Measurements from ENCODE around the gene NR2F1. TPM values are rescaled to one million over a fixed set of nuclear protein-coding genes. Genes with fewer than 3 reads are reported as not detected.

NR2F1 gene
- total RNA-seq, 1 donor from 2014 or later, result 0.70 TPM

GRCh38 chr5:93576994-93577853 is 5.8 kb upstream of the NR2F1 start:
- no peak for ATAC-seq (ENCODE audit: poor library complexity)
- DNase-seq, result no peak
- intact Hi-C loops (cut with DNase I), result no loop called here

GRCh38 chr5:93577854-93578812 is 4.9 kb upstream of the NR2F1 start:
- intact Hi-C loops (cut with DNase I), result no loop called here
- DNase-seq, result no peak
- ATAC-seq (ENCODE audit: poor library complexity), result no peak

- no peak for DNase-seq
- intact Hi-C loops (cut with DNase I), result no loop called here
- no peak for ATAC-seq (ENCODE audit: poor library complexity)
Observed at GRCh38 chr5:93578813-93579691, 4.0 kb upstream of the NR2F1 start.

GRCh38 chr5:93579692-93580062 is 3.3 kb upstream of the NR2F1 start:
- peak; percentile 3 for ATAC-seq (ENCODE audit: poor library complexity)
- intact Hi-C loops (cut with DNase I), result no loop called here
- no peak for DNase-seq

- intact Hi-C loops (cut with DNase I), result no loop called here
- DNase-seq, result no peak
- ATAC-seq (ENCODE audit: poor library complexity), result peak; percentile 49
Observed at GRCh38 chr5:93580063-93580926, 2.7 kb upstream of the NR2F1 start.

GRCh38 chr5:93580927-93581445 is 2.0 kb upstream of the NR2F1 start, which contains the start of gene NR2F1-AS1:
Gene NR2F1-AS1, minus strand, starts transcription at chr5:93581219.
- no peak for DNase-seq
- intact Hi-C loops (cut with DNase I), result no loop called here

GRCh38 chr5:93582167-93582462 is 907 bp upstream of the NR2F1 start:
- intact Hi-C loops (cut with DNase I), result no loop called here
- no peak for DNase-seq
- no peak for ATAC-seq (ENCODE audit: poor library complexity)

More at GRCh38 chr5:93580927-93581445, 2.0 kb upstream of the NR2F1 start, which contains the start of gene NR2F1-AS1:
- ATAC-seq (ENCODE audit: poor library complexity), result peak; percentile 41

- DNase-seq, result no peak
- intact Hi-C loops (cut with DNase I), result no loop called here
Observed at GRCh38 chr5:93583439-93583767, 381 bp downstream of the NR2F1 start.

GRCh38 chr5:93583768-93584595 is 960 bp downstream of the NR2F1 start:
- intact Hi-C loops (cut with DNase I), result no loop called here
- DNase-seq (peak; percentile 59), ATAC-seq (ENCODE audit: poor library complexity) (no peak)

More at GRCh38 chr5:93583439-93583767, 381 bp downstream of the NR2F1 start:
- ATAC-seq (ENCODE audit: poor library complexity), result no peak

GRCh38 chr5:93584596-93585040 is 1.6 kb downstream of the NR2F1 start:
- intact Hi-C loops (cut with DNase I), result no loop called here
- no peak for ATAC-seq (ENCODE audit: poor library complexity)
- no peak for DNase-seq

- ATAC-seq (ENCODE audit: poor library complexity), result no peak
- no peak for DNase-seq
- intact Hi-C loops (cut with DNase I), result no loop called here
Observed at GRCh38 chr5:93585041-93585766, 2.2 kb downstream of the NR2F1 start.

- DNase-seq (no peak), ATAC-seq (ENCODE audit: poor library complexity) (no peak)
- intact Hi-C loops (cut with DNase I), result no loop called here
Observed at GRCh38 chr5:93585767-93586385, 2.9 kb downstream of the NR2F1 start.

GRCh38 chr5:93586736-93587596 is 3.9 kb downstream of the NR2F1 start:
- intact Hi-C loops (cut with DNase I), result no loop called here
- DNase-seq, result no peak
- no peak for ATAC-seq (ENCODE audit: poor library complexity)

- no peak for ATAC-seq (ENCODE audit: poor library complexity)
- intact Hi-C loops (cut with DNase I), result no loop called here
- DNase-seq, result no peak
Observed at GRCh38 chr5:93587597-93588351, 4.8 kb downstream of the NR2F1 start.

Measured in Right ventricle myocardium superior (tissue), 1 donor.